Pons (tissue), 1 donor: ENCODE results near the gene GPRC5C.
"Not testable (repeated sequence)": the region's sequence is repeated elsewhere in the genome, so short reads cannot be mapped to it uniquely, and the experiment has no call there.

Experiments
- DNase-seq: peaks from one replicate; pipeline ENCODE4 v3.0.0-alpha.2; 2016; ENCODE audit warnings: low spot score

Gene GPRC5C

DNA sequence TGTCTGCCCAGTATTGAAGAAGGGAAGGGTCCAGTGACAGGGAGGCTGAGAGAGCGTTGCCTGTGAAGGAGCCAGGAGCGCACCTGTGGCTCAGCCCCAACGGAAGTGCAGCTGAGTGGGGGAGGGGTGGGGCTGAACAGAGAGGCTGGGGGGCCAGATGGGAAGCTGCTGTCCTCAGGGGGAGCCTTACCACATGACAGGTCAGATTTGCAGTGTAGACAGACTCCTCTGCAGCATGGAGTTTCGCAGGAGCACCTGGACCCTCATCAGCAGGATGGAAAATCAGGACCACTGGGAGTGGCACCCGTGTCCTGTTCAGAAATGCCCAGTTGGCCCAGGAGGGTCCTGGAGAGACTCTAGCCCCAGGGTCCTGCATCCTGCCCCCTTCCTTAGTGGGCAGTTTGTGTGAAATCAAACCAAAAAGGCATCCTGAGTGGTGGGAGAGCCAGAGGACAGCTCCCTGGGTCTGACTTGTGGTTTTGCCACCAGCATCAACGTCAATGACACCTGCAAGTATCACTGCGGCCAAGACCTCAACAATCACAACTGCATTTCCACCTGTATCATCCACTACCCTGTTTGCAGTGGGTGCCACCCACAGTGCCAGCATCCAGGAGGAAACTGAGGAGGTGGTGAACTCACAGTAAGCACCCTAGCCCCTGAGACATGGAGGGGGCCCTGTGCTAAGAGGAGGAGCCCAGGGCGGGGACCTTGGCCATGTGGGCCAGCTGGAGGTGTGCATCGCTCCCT is 42.3 kb downstream of the GPRC5C start:
- no peak for DNase-seq

DNA sequence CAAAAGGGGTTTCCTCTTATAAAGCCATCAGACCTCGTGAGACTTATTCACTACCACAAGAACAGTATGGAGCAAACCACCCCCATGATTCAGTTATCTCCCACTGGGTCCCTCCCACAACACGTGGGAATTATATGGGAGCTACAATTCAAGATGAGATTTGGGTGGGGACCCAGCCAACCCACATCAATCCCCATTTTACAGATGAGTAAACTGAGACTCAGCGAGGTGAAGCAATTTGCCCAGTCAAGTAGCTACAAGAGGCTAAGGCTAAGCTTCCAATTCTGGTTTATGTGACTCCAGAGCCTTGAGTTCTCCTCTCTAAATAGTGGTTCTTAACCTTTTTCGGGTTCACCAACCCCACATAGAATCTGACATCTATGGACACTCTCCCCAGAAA is 43.3 kb downstream of the GPRC5C start:
- DNase-seq = no peak

DNA sequence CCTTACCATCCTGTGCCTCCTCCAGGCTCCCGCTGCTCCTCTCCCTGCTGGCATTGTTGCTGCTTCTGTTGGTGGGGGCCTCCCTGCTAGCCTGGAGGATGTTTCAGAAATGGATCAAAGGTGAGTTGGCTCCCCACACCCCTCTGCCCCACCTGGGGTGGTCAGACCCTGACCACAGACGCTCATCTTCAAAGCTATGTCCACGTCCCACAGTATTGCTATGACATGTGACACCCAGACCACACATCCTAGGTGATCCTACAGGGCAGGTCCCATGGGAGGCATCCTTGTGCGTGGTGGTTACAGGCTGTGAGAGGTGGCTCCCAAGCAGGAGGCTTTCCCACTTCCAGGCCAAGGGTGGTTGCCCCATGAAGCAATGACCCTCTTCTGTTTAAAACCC is 45.5 kb downstream of the GPRC5C start:
- DNase-seq = no peak

DNA sequence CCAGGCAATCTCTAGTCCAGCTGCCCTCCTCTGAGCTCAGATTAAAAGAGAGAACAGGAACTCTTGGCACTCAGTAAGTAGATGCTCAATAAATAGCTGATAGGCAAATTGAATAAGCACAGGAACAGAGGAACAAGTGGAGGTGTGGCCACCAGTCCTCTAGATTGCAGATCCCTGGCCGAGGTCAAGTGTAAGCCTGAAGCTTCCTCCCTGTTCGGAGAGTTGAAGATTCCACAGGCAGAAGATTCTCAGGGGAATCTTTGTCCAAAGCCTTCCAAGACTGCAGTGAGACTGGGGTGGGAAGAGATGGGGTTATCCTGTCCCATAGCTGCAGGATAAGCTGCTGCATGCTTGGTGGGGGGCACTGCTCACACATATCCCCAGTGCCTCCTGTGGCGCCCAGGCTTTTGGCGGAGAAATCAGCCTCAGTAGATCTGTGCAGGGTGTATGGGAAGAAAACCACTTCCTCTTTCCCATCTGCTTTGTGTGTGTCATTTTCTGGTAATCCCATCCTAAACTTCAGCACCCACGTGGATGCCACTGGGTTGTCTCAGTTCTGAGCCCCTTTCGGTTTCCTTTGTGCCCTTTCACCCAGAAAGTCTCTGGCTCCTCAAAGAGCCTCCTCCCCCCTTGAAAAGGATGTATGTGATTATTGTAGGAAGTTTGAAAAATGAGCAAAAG is 46.7 kb downstream of the GPRC5C start:
- peak; percentile 62 for DNase-seq

DNA sequence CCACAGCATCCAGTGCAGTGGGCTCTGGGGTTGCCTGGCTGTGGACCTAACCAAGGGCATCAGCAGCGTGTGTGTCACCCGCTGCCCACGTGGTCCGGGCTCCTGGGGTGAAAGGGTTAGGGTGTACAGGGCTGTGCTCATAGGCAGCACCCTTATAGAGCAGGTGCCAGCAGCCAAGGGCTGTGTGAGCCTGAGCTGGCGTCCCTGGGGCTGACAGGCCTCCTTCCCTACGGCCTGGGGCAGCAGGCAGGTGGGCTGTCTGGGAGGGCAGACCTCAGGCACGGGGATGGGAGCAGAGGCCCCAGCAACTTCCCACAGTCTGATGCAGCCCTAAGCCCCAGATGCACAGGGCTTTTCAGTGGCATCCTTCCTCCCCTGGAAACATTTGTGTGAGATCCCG is 48.4 kb downstream of the GPRC5C start:
- DNase-seq = no peak

DNA sequence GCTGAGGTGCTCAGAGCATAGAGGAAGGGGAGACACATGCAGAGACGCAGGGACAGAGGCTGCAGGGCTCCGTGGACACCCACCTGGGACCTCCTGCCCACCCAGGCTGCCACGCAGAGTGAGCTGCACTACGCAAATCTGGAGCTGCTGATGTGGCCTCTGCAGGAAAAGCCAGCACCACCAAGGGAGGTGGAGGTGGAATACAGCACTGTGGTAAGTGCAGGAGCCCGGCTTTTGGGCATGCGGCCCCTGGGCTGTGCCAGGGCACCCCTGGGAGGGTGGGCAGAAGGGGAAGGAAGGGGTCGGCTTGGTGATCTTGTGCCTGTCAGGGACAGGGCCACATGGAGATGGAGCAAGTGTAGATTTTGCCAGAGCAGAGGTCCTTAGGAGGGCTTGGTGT is 49.7 kb downstream of the GPRC5C start:
- DNase-seq = no peak

DNA sequence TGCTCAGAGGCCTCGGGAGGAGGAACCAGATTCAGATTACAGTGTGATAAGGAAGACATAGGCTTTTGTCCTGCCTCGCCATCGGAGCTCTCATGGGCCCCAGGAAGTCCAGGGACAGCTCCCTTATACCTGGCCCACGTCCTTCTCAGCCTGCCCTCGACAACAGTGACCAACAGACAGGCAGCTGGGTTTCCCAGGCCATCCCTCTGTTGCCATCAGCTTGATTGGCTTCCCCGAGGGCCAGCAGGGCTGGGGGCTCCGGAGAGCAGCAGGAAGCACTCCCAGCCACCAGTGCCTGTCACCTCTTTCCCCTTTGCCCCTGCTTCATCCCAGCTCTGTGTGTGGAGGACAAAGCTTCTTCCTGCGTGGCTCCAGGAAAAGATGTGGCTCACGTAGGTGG is 52.2 kb downstream of the GPRC5C start:
- DNase-seq = no peak

DNA sequence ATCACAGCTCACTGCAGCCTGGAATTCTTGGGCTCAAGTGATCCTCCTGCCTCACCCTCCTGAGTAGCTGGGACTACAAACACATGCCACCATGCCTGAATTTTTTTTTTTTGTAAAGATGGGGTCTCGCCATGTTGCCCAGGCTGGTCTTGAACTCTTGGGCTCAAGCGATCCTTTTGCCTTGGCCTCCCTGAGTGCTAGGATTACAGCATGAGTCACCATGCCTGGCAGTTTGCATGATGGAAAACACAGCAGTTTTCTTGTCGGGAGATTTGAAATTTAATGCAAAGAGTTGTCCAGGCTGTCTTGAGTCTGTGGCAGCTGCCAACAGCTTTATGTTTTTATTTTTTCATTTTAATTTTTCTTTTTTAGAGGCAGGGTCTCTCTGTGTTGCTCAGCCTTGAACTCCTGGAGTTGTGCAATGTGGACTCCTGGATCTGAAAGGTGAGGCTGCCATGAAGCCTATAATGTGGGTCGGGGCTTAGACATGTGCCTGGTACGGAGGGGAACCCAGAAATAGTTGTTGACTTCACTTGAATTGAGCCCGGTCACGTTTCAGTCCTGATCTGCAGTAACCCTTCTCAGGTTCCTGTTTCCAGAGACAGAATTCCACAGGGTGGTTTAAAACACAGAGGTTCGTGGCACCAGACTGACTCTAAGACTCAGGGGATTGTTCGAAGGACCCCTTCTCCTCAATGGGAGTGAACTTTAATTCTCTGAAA is 53.3 kb downstream of the GPRC5C start:
- no peak for DNase-seq

DNA sequence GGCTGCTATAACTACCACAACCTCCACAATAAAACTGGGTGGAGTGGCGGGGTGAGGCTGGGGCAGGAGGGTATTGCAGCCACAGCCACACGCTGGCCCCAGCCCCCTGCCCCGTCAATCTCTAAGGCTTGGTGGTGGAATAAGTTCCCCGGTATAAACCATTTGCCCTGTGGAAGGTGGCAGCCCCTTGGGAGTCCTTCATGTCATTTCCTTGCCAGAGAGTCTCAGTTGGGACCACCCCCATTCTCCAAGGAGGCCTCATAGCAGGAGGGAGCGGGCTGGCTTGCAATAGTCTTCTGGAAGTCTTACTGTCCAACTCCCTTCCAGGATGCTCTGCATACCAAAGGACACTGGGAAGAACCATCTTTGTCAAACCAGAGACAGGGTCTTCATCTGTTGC is 54.0 kb downstream of the GPRC5C start:
- no peak for DNase-seq

DNA sequence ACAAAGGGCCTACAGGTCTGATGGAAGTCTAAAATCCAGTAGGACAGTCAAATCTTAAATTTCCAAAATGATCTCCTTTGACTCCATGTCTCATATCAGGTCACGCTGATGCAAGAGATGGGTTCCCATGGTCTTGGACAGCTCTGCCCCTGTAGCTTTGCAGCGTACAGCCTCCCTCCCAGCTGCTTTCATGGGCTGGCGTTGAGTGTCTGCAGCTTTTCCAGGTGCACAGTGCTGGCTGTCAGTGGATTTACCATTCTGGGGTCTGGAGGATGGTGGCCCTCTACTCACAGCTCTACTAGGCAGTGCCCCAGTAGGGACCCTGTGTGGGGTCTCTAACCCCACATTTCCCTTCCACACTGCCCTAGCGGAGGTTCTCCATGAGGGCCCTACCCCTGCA is 56.4 kb downstream of the GPRC5C start:
- DNase-seq = not testable (repeated sequence)

DNA sequence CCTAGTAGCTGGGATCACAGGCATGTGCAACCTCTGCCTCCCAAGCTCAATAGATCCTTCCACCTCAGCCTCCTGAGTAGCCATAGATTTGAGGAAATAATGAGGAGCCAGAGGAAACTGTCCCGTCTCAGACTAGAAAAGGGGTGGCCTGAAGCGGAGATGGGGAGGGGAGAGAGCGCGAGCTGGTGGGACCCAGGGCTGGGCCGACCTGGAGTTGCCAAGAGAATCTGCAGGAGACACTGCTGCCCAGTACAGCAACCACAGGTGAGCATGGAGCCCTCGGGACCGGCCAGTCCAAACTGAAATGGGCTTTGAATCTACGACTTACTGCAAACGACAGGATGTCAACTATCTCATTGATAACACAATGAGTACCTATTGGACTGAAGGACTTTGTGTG is 58.8 kb downstream of the GPRC5C start:
- no peak for DNase-seq

DNA sequence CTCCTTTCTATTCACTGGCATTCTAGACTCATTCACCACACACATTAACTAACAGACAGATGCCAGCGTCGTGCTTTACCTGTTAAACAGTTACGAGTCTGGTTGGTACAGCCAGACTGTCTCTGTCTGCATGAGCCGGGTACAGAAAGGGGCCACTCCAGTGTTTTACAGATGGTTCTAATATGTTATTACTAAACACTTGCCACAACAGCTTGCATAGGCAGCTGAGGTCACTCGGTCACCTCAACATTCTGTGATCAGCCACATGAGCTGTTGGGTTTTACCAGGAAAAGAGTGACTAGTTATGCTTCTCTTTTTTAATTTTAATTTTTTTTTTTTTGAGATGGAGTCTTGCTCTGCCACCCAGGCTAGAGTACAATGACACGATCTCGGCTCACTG is 59.7 kb downstream of the GPRC5C start:
- no peak for DNase-seq

DNA sequence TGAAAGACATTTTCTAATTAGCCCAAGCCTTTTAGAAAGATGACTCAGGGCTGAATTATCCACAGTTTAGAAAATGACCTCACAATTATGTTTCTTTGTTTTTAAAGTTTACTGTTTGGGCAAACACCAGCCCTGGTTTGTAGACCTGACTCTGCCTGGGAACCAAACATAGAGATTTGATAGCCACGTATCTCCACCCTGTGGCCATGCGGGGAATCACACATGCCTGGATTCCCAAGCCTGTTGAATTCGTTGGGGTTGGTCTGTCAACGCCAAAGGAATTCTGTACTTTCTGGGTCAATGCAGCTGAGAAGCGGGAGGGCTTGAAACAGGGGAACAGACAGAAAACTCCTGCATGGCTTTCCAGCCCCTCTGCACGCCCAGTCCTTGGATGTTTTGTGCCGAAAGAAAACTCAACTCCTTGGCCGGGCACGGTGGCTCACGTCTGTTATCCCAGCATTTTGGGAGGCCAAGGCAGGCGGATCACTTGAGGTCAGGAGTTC is 61.5 kb downstream of the GPRC5C start:
- peak; percentile 67 for DNase-seq
